ENCODE data around the gene TMEM235.

The TMEM235 gene

GRCh38 chr17:78267253-78268073 lies 36.0 kb downstream of the TMEM235 start:
- no peak for DNase-seq (ENCODE audit: low spot score)
- TF ChIP-seq CTCF (IDR thresholded peaks at IDR 0.05; ENCODE audit: extremely low read depth, insufficient read depth, missing control alignments), result no peak
- in situ Hi-C loops (cut with MboI; ENCODE audit: low pct_unique_long_range_greater_than_20kb, low sequenced_read_pairs, unreplicated experiment), result no loop called here

- no peak for DNase-seq (ENCODE audit: low spot score)
Measured at GRCh38 chr17:78268191-78268874, 36.9 kb downstream of the TMEM235 start.

GRCh38 chr17:78268951-78269905 lies 37.8 kb downstream of the TMEM235 start:
- no peak for TF ChIP-seq CTCF (IDR thresholded peaks at IDR 0.05; ENCODE audit: extremely low read depth, insufficient read depth, missing control alignments)
- DNase-seq (ENCODE audit: low spot score), result no peak
- in situ Hi-C loops (cut with MboI; ENCODE audit: low pct_unique_long_range_greater_than_20kb, low sequenced_read_pairs, unreplicated experiment), result no loop called here

More at GRCh38 chr17:78268191-78268874, 36.9 kb downstream of the TMEM235 start:
- in situ Hi-C loops (cut with MboI; ENCODE audit: low pct_unique_long_range_greater_than_20kb, low sequenced_read_pairs, unreplicated experiment), result no loop called here
- TF ChIP-seq CTCF (IDR thresholded peaks at IDR 0.05; ENCODE audit: extremely low read depth, insufficient read depth, missing control alignments), result no peak

- in situ Hi-C loops (cut with MboI; ENCODE audit: low pct_unique_long_range_greater_than_20kb, low sequenced_read_pairs, unreplicated experiment), result no loop called here
- no peak for TF ChIP-seq CTCF (IDR thresholded peaks at IDR 0.05; ENCODE audit: extremely low read depth, insufficient read depth, missing control alignments)
- no peak for DNase-seq (ENCODE audit: low spot score)
Measured at GRCh38 chr17:78269955-78270381, 38.5 kb downstream of the TMEM235 start.

GRCh38 chr17:78271419-78272170 lies 40.2 kb downstream of the TMEM235 start:
- no peak for TF ChIP-seq CTCF (IDR thresholded peaks at IDR 0.05; ENCODE audit: extremely low read depth, insufficient read depth, missing control alignments)
- no peak for DNase-seq (ENCODE audit: low spot score)
- in situ Hi-C loops (cut with MboI; ENCODE audit: low pct_unique_long_range_greater_than_20kb, low sequenced_read_pairs, unreplicated experiment), result no loop called here

All from GM13977 (cell line).